HG03039 (cell line): Measurements from ENCODE around the gene PRXL2B.

Experiments used
- ATAC-seq: cut with Tn5 transposase; IDR thresholded peaks from one replicate; pipeline ENCODE4 v1.9.1; 2021; ENCODE audit warnings: mild to moderate bottlenecking, moderate library complexity; ENCODE audit not compliant: unreplicated experiment

PRXL2B gene

DNA sequence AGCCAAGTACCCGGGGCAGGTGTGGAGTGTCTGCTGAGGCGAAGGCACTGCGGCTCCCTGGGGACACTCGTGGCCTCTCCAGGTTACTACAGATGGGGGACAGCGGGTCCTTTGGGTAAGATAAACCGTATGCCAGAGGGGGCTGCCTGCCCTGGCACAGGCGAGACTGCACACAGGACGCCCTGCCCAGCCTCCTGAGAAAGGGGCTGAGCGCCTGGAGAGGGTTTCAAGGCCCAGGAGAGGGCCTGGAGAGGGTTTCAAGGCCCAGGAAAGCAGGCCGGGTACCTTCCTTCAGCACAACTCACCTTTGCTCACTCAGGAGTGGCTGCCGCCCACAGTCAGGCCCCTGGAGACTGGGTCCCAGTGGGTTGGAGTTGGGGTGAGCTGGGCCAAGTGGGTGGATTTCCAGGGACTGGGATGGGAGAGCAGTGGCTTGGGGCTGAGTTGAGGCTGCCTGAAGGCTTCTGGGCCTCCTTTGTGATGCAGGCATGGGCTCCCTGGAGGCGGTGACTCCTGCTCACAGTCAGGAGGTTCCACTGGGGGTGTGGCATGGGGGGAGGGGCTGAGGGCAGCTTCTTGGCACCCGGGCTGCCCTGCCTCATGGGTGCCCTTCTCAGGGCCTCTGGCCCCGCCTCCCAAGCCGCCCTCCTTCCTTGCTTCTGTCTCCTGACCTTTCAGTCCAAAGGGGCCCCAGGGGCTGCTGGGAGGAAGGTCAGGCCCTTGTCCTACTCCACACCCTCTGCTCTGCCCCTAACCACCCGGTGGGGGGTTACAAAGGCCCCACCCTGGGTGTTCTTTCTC, 46.2 kb downstream of the PRXL2B start, which contains the start of gene MMEL1:
MMEL1 (minus strand) TSS at position 456 of the 801 bp plus-strand sequence. CDS start 3,532 bp downstream, outside the sequence.
- ATAC-seq = no peak

DNA sequence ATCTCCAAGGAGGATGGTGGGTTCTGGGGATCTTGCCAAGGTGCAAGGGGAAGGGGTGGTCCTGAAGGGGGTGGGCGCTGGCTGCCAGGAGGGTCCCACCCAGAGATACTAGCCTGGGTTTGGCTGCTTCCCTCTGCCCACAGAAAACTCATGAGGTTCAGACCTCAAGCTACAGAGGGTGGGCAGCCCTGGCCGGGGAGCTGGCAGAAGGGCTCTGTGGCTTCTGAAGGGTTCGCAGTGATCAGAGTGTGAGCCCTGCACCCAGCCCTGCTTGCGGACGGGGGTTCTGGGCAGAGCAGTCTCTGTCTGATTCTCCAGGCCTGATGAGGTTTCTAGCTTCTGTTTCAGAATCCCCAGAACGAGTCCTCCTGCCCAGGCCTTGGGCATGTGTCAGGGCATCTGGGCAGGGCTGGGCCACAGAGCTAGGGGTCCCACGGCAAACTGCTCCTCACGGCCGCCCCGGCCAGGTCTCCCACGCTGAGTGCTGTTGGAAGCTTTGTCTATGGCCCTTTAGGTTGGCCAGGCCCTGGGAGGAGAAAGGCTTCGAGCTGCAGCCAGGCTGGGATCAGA, 46.9 kb downstream of the PRXL2B start:
- no peak for ATAC-seq

DNA sequence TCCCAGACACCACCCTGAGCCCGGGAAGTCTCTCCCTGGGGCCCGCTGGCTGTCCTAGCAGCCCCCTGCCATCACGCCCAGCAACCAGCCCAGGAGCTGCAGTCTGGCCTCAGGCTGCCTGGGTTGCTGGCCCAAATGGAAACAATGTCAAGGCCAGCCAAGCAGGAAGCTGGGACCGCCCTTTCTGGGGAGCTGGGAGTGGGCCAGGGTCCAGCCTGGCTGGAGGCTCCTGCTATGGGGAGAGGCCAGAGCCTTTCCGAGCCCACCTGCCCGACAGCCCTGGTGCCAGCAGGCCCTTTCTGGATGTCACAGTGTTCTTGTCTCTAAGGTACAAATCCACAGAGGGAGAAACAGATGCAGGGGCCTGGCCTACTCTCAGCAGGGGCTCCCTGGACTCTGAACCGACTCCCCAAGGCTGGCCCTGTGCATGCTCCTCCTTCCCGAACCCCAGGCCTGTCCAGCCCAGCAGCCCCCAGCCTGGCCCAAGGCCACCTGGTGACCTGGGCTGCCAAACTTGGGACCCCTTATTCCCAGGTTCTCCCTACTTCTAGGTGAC, 47.4 kb downstream of the PRXL2B start:
- no peak for ATAC-seq

DNA sequence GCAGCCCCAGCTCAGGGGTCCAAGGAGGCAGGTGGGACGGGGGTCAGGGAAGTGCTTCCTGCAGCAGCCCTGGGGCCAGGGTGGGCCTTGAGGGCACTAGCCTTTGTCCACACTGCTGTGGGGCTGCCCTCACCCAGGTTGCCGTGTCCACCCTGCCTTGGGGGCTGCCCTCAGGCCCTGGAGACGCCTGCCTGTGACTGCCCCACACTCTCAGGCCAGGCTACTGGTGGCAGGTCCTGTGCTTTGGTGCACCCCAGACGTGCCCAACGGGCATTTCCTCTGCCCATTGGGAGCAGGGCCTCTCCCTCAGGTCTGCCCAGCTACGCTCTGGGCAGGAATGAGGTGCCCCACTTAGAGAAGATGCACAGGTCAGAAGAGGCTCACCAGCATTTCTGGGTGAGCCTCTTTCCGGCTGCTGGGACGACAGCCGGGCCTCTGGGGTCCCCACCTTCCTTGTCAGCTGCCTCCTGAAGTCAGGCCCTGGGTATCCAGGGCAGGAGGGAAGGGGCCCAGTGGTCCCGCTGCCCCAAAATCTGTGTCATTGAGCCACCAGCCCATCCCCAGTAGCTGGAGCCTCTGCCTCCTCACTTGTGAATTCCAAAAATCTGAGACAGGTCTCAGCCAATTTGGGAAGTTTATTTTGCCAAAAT, 48.9 kb downstream of the PRXL2B start:
- no peak for ATAC-seq

DNA sequence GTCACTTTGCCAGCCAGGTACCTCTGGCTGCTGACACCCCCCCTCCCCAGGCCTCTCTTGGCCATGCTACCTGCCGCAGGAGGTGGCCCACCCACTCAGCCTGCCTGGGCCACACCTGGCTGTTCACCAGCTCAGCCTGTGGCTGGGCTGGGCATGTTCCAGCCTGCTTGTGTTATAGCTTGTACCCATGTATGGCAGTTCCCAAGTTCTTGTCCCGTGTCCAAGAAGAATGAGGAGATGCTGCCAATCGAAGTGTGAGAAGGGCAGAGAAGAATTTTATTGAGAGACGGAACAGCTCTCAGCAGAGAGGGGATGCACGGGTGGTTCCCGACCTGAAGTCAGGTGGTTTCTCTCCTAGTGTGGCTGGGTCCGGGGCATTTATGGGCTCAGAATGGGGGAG, 50.2 kb downstream of the PRXL2B start:
- ATAC-seq = no peak

DNA sequence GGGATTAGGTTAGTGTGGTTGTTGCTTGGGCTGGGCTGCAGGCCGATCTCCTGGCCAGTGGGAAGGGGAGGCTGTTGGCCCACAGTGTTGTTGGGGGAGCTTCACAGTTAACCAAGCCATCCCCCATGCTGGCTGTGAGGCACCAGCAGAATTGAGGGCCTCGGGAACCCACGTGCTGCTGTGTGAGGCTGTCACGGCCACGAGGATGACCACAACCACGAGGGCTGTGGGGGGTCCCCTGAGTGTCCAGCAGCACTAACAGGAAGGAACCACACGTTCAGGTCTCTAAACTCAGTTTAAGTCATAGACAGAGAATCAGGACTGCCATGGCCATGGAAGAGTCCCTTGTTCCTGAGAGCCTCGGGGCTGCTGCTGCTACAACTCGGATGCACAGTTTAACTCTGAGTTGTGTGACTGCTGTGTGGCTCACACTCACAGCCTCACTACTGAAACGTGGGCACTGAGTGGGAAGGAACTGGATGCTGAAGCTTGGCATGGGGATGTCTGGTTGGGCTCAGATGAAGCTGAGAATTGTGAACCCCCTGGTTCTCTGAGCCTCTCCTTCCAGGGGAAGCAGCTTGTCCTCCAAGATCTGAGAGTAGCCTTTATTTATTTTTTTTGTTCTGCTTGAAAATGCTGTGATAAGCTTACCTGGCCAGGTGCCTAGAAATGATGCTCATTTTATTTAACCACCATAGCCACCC, 51.0 kb downstream of the PRXL2B start:
- ATAC-seq = no peak

DNA sequence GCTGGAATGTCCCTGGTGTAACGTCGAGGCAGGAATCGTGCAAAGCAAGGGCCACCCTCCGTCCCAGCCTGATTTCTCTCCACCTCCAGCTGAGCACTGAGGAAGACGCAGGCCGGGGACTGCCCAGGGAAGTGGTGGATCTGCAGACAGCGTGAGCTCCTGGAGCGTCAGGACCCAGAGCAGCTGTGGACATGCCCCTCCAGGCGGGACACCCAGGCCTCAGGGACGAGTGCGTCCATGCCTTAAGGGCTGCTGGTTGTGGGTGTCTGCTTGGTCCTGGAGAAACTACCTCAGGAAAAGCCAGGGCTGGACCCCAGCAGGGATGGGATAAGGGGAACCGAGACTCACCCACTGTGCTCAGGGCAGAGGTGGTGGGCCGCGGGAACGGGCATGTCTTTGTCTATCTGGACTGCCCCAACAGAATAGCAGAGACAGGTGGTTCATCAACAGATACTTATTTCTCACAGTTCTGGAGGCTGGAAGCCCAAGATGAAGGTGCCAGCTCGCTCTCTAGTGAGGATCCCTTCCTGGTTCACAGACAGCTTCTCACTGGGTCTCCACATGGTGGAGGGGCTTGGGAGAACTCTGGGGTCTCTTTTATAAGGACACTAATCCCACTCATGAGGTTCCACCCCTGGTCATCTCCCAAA, 52.0 kb downstream of the PRXL2B start:
- ATAC-seq = no peak

DNA sequence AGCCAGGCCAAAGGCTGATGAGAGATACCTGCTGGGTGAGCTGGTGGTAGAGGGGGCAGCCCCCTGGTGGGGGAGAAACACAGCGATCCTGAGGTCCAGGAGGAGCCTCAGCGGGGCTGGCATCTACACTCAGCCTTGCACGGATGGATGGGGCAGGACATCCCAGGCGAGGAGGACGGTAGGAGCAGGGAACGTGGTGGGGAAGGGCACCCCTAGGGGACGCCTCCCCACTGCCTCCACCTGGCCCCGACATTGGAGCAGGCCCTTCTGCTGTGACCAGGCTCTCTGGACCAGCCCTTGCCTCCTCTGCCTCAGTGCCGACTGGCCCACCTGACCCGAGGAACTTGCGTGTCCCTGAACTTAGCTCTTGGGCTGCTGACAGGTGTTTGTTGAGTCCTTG, 52.6 kb downstream of the PRXL2B start:
- no peak for ATAC-seq

DNA sequence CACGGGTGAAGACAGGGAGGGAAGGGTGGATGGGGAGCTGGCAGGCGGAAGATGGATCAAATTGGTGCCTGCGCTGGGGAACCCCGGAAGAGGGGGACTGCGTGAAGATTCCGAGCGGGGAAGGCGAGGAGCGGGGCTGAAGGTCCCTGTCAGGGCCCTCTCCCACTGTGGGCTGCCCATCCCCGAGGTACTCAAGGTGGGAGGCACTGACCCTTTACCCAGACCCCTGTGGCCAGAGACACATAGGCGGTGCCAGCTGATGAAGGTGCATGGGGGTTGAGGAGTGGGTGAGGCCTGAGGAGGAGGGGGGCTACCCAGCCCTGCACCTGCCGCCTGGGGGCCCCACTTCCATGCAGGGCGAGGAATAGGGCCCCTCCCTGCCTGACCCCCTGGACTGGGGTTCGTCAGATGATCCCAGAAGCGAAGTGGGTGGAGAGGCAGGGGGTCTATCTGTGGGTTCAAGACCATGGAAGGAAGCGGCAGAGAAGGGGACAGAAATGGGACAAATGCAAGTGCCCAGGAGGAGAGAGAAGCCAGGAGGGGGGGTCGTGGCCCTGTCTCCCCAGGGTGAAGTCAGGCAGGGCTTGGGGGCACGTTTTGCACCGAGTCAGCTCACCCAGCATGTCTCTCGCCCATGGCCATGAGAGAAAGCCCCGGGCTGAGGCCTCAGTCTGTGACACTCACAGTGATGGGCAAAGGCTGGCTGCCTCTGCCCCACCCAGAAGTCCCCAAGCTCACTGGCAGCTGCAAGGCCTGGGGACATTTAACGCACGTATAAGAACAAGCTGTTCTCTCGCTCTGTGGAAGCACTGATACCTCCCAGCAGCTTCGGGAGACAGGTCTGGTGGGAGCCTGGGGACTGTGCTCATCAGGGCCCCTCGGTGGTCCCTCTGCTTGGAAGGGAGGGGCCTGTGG, 53.3 kb downstream of the PRXL2B start:
- ATAC-seq = no peak

DNA sequence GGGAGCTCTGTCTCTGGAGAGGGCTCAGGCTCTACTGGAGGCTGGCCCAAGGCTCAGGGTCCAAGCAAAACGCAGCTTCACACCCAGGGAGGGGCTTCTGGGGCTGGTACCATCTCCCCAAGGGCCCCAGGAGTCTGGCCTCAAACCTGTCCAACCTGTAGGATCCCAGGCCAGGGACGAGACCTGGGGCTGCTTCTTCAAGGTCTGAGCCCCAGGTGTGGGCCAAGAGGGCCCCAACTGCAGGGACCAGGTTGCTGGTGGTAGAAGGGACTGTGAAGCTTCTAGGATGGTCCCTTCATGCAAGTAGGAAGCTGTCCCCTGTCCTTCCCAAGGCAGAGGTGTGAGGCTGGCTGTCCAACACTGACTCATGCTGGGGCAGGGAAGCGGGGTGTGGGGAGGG, 54.0 kb downstream of the PRXL2B start:
- no peak for ATAC-seq
